H1 (cell line): ENCODE data around the gene GIMAP5. TPM values are rescaled to one million over a fixed set of nuclear protein-coding genes. Genes with fewer than 3 reads are reported as not detected.

ENCODE experiments used
- CTCF ChIA-PET: fragments of 300-600 bp; sonication (Branson Sonifier 250); formaldehyde crosslinking; loops from one replicate; lab custom pipeline; 2021; ENCODE audit not compliant: partially characterized antibody; lab: Charles Lee
- POLR2A ChIA-PET: fragments of 300-600 bp; sonication (Branson Sonifier 250); formaldehyde crosslinking; loops from one replicate; lab custom pipeline; 2021; ENCODE audit warnings: inconsistent platforms; ENCODE audit not compliant: partially characterized antibody; lab: Charles Lee
- DNase-seq, 2 experiments: peaks; one replicate each; pipeline versions ENCODE4 v3.0.0 to v3.0.0-alpha.2; 2010 to 2022; ENCODE audit warnings: low spot score in 2 of 2, low read depth in 1 of 2, mixed read lengths in 1 of 2
- FAIRE-seq: peaks from 2 replicates; lab custom pipeline; 2011; peaks lifted over from hg19 to GRCh38; lab: Jason Lieb, UNC
- H2AFZ ChIP-seq: 2 replicates; pipeline ENCODE4 v1.8.1; 2012; ENCODE audit warnings: low read length, inconsistent platforms
- H2AK5ac ChIP-seq: 2 replicates; pipeline ENCODE4 v1.6.1; 2013; ENCODE audit warnings: low read depth, low read length
- H2BK120ac ChIP-seq: replicated peaks from 2 replicates; pipeline ENCODE3; 2013; ENCODE audit warnings: low read depth, low read length, inconsistent platforms
- H2BK12ac ChIP-seq: 2 replicates; pipeline ENCODE4 v1.6.1; 2013; ENCODE audit warnings: low read depth, low read length
- H2BK15ac ChIP-seq: 2 replicates; pipeline ENCODE4 v1.6.1; 2013; ENCODE audit warnings: low read length
- H2BK20ac ChIP-seq: 2 replicates; pipeline ENCODE4 v1.6.1; 2013; ENCODE audit warnings: low read length
- H2BK5ac ChIP-seq: 2 replicates; pipeline ENCODE4 v1.6.1; 2013; ENCODE audit warnings: low read depth, low read length
- H3K14ac ChIP-seq: 2 replicates; pipeline ENCODE4 v1.6.1; 2013; ENCODE audit warnings: inconsistent platforms; ENCODE audit not compliant: insufficient read length
- H3K18ac ChIP-seq: 2 replicates; pipeline ENCODE4 v1.6.1; 2013; ENCODE audit warnings: low read length; ENCODE audit errors: extremely low read depth
- H3K23ac ChIP-seq: 2 replicates; pipeline ENCODE4 v1.6.1; 2013; ENCODE audit warnings: inconsistent platforms; ENCODE audit not compliant: insufficient read length
- H3K23me2 ChIP-seq: 2 replicates; pipeline ENCODE4 v1.6.1; 2013; ENCODE audit warnings: low read depth, low read length
- H3K27ac ChIP-seq: 2 replicates; pipeline ENCODE4 v1.6.1; 2011; ENCODE audit warnings: low read depth, low read length, inconsistent platforms
- H3K27me3 ChIP-seq, 4 experiments: replicated peaks in 1 of 4; 1 replicate in 1 of 4; 2 replicates in 3 of 4; pipeline versions ENCODE4 v1.6.1 to v1.8.1; 2011 to 2013; ENCODE audit warnings: low read length in 3 of 4, mild to moderate bottlenecking in 3 of 4, inconsistent platforms in 2 of 4, mixed read lengths in 2 of 4, moderate library complexity in 1 of 4; ENCODE audit not compliant: control insufficient read depth in 3 of 4, insufficient read depth in 3 of 4; ENCODE audit errors: extremely low read depth in 1 of 4
- H3K36me3 ChIP-seq, 4 experiments: 2 replicates each; pipeline versions ENCODE4 v1.6.1 to v1.8.1; 2011 to 2013; ENCODE audit warnings: mild to moderate bottlenecking in 4 of 4, low read length in 3 of 4, moderate library complexity in 2 of 4, control low read depth in 1 of 4, inconsistent platforms in 1 of 4; ENCODE audit not compliant: insufficient read depth in 4 of 4, control insufficient read depth in 2 of 4
- H3K4ac ChIP-seq: replicated peaks from 2 replicates; pipeline ENCODE3; 2013; ENCODE audit warnings: low read length, low read depth, mixed read lengths, inconsistent platforms; ENCODE audit not compliant: insufficient read length
- H3K4me1 ChIP-seq, 4 experiments: replicated peaks in 1 of 4; 1 replicate in 1 of 4; 2 replicates in 3 of 4; pipeline versions ENCODE4 v1.6.1 to v1.8.1; 2011 to 2013; ENCODE audit warnings: low read length in 3 of 4, inconsistent platforms in 2 of 4, mixed read lengths in 1 of 4; ENCODE audit not compliant: insufficient read depth in 4 of 4, control insufficient read depth in 3 of 4
- H3K4me2 ChIP-seq, 2 experiments: 2 replicates each; pipeline versions ENCODE4 v1.6.1 to v1.8.1; 2011 to 2013; ENCODE audit warnings: low read depth in 2 of 2, low read length in 2 of 2, control low read depth in 1 of 2, inconsistent platforms in 1 of 2, mild to moderate bottlenecking in 1 of 2; ENCODE audit not compliant: insufficient read depth in 1 of 2
- H3K4me3 ChIP-seq, 4 experiments: fragments of 200-600, 300-600 bp in 1 of 4; sonication (generic), shearing (Covaris generic), sonication (Bioruptor Twin) in 1 of 4; 2 replicates each; pipeline versions ENCODE4 v1.5.1 to v1.8.1; 2011 to 2016; ENCODE audit warnings: low read length in 4 of 4, low read depth in 3 of 4, control low read depth in 2 of 4, inconsistent platforms in 2 of 4, mild to moderate bottlenecking in 2 of 4, mixed read lengths in 1 of 4, moderate library complexity in 1 of 4; ENCODE audit not compliant: insufficient read depth in 2 of 4; ENCODE audit errors: extremely low read depth in 1 of 4
- H3K56ac ChIP-seq: replicated peaks from 2 replicates; pipeline ENCODE3; 2013; ENCODE audit warnings: low read depth, mild to moderate bottlenecking, mixed read lengths, low read length, inconsistent platforms; ENCODE audit not compliant: insufficient read length
- H3K79me1 ChIP-seq: 2 replicates; pipeline ENCODE4 v1.6.1; 2013; ENCODE audit warnings: low read depth, low read length, control low read depth
- H3K79me2 ChIP-seq, 2 experiments: 2 replicates each; pipeline versions ENCODE4 v1.6.1 to v1.8.1; 2012 to 2013; ENCODE audit warnings: low read length in 2 of 2, mild to moderate bottlenecking in 2 of 2, inconsistent platforms in 1 of 2; ENCODE audit not compliant: insufficient read depth in 2 of 2, control insufficient read depth in 1 of 2
- H3K9ac ChIP-seq, 4 experiments: replicated peaks in 1 of 4; 1 replicate in 1 of 4; 2 replicates in 3 of 4; pipeline versions ENCODE4 v1.6.1 to v1.8.1; 2011 to 2013; ENCODE audit warnings: low read depth in 3 of 4, low read length in 3 of 4, control low read depth in 2 of 4, mild to moderate bottlenecking in 2 of 4, moderate library complexity in 2 of 4, inconsistent platforms in 1 of 4; ENCODE audit errors: extremely low read depth in 1 of 4
- H3K9me3 ChIP-seq, 2 experiments: 2 replicates each; pipeline versions ENCODE4 v1.6.1 to v1.8.1; 2012 to 2013; ENCODE audit warnings: mild to moderate bottlenecking in 2 of 2, moderate library complexity in 2 of 2, control low read depth in 1 of 2, inconsistent platforms in 1 of 2, low read depth in 1 of 2, low read length in 1 of 2, mixed read lengths in 1 of 2; ENCODE audit not compliant: insufficient read depth in 2 of 2
- H4K20me1 ChIP-seq, 2 experiments: replicated peaks in 1 of 2; 2 replicates each; pipeline versions ENCODE3 to v1.8.1; 2011 to 2013; ENCODE audit warnings: inconsistent platforms in 2 of 2, low read length in 2 of 2, mild to moderate bottlenecking in 1 of 2; ENCODE audit not compliant: insufficient read depth in 2 of 2, control insufficient read depth in 1 of 2
- H4K5ac ChIP-seq: 2 replicates; pipeline ENCODE4 v1.6.1; 2013; ENCODE audit warnings: low read length, low read depth, mixed read lengths, inconsistent platforms; ENCODE audit not compliant: insufficient read length
- H4K8ac ChIP-seq: 2 replicates; pipeline ENCODE4 v1.8.0; 2013; ENCODE audit warnings: mild to moderate bottlenecking, moderate library complexity, low read length, inconsistent platforms; ENCODE audit not compliant: insufficient read depth; ENCODE audit errors: extremely low read depth
- H4K91ac ChIP-seq: replicated peaks from 2 replicates; pipeline ENCODE3; 2013; ENCODE audit warnings: low read length, mixed read lengths, inconsistent platforms; ENCODE audit not compliant: insufficient read length
- ASH2L ChIP-seq: fragments of 200-600, 300-600 bp; sonication (generic); IDR thresholded peaks from one replicate; pipeline ENCODE4 v1.7.1; 2017; ENCODE audit warnings: low read length
- CREB1 ChIP-seq: IDR thresholded peaks from 2 replicates; pipeline ENCODE4 v1.6.1; 2012; ENCODE audit warnings: inconsistent platforms
- EZH2 ChIP-seq: fragments of 200-600 bp; sonication (generic); IDR thresholded peaks from 2 replicates; pipeline ENCODE4 v1.7.1; 2012; ENCODE audit warnings: low read depth, mild to moderate bottlenecking, moderate library complexity, low read length, inconsistent platforms; ENCODE audit not compliant: severe bottlenecking
- NRF1 ChIP-seq: IDR thresholded peaks from 2 replicates; pipeline ENCODE4 v1.6.1; 2011; ENCODE audit warnings: mild to moderate bottlenecking, low read depth, low read length, improper control_type of control experiment
- SIN3A ChIP-seq, 2 experiments: IDR thresholded peaks in 1 of 2; conservative IDR thresholded peaks in 1 of 2; 2 replicates each; pipeline ENCODE4 v1.6.1; 2011 to 2012; ENCODE audit warnings: low read length in 2 of 2, improper control_type of control experiment in 1 of 2, low read depth in 1 of 2, mild to moderate bottlenecking in 1 of 2
- TBP ChIP-seq: IDR thresholded peaks from 2 replicates; pipeline ENCODE4 v1.6.1; 2011; ENCODE audit warnings: low read depth, low read length, improper control_type of control experiment
- WGBS, 2 experiments: shearing (Covaris generic) in 1 of 2; methylation state at CpG; one replicate each; pipeline versions ENCODE4 v1.1.6 to v1.1.7; 2013 to 2015; ENCODE audit warnings: low lambda C conversion rate in 2 of 2, mixed read lengths in 2 of 2, inconsistent platforms in 1 of 2, low coverage in 1 of 2, missing lambda C conversion rate in 1 of 2; ENCODE audit not compliant: insufficient replicate concordance in 2 of 2, insufficient coverage in 1 of 2, insufficient read length in 1 of 2; ENCODE audit errors: extremely low coverage in 1 of 2, missing lambda C conversion rate in 1 of 2; 5-methylcytosine and 5-hydroxymethylcytosine counted together
- polyA plus RNA-seq, 7 experiments: library from polyadenylated mRNA; depleted of rRNA in 3 of 7; stranded (reverse) in 5 of 7; unstranded in 2 of 7; fragments of >200 nt in 5 of 7; fragments of 200-250 nt in 2 of 7; gene quantifications; 1 replicate in 5 of 7; 2 replicates in 1 of 7; 4 replicates in 1 of 7; pipeline versions ENCODE4 v1.2.1 to v1.2.3, GENCODE V29; 2011 to 2013; ENCODE audit warnings: missing spikeins in 2 of 7, mixed read lengths in 2 of 7
- total RNA-seq: library from RNA; stranded (reverse); fragmentation: NEBNext Ultra II Directional; extraction: Animal tissue kit (Norgen Biotek cat#: 25700); gene quantifications from 2 replicates; pipeline ENCODE4 v1.2.1, GENCODE V29; 2021

Gene GIMAP5
- total and polyA plus RNA-seq, 2 of the 8 experiments (the other 6 are each of a cell fraction or from before 2014, with no cell fraction given): not detected

DNA sequence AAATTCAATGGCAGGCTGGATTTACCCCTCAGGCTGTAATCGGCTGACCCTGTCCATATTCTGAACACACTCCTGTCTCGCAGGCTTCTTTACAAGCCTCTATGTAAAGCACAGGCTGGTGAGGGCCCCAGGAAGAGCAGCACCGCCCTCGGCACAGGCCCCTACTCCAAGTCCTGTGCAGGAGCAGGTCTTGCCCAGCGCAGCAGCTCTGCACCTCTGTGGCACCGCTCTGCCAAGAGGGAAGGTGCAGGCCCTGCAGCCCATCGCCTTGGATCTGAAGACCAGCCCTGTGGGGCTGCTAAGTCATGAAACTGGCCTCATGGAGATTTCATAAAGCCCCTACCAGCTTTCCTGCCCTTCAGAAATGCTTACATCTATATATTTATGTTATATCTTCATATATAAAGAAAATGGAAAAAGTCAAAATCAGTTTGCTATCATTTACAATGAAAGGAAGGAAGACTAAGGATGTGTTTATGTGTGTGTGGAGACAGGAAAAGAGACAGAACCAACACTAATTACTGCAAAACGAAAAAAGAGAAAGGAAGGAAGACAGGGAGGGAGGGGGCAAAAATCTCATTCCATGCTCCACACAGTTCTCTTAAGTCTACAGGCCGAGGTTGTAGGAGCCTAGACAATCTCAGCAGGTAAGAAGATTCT, 53.3 kb downstream of the GIMAP5 start:
- FAIRE-seq: no peak
- no peak overlapping the region for H3K4me2 ChIP-seq
- no peak for TF ChIP-seq SIN3A (conservative IDR thresholded peaks at IDR 0.05 in 1 of 2, IDR thresholded peaks at IDR 0.05 in 1 of 2; ENCODE audit: low read depth in 1 of 2, low read length in 2 of 2)
- TF ChIP-seq EZH2: no peak
- 0 out of 2 replicates have a peak, but pooled peaks have one; percentile 3 for TF ChIP-seq NRF1
- no peak for TF ChIP-seq TBP
- TF ChIP-seq ASH2L: no peak
- no peak for TF ChIP-seq CREB1
- TF ChIP-seq, all 59 proteins: peak for 1
- no peak overlapping the region for H2AFZ ChIP-seq
- no peaks in the 10 kb centered on the region; a peak in 1 of 7 replicates for H3K27me3 ChIP-seq
- no peak overlapping the region for H3K4me3 ChIP-seq
- no peak overlapping the region for H3K9ac ChIP-seq
- no peak overlapping the region for H4K8ac ChIP-seq
- H3K27ac ChIP-seq: no peak overlapping the region
- H3K23ac ChIP-seq: no peak overlapping the region
- no peaks in the 10 kb centered on the region for H3K9me3 ChIP-seq
- no peak overlapping the region for H4K5ac ChIP-seq
- H2BK20ac ChIP-seq: no peak overlapping the region
- H3K18ac ChIP-seq: no peak overlapping the region
- CTCF ChIA-PET: interaction anchor here (0.8 to 2.0 kb wide), 3 partner anchors 9 to 13 kb away, joined by 3 to 6 read pairs (median 3); no protein-coding TSS in a partner anchor
- 84% methylated on average over 9 of the region's 9 CpGs; no CpG with 5 or more reads in 1 of the 2 experiments for WGBS, 2 experiments
- DNase-seq: no peak
- H3K23me2 ChIP-seq: no peaks in the 10 kb centered on the region; the same call in 1 of the 2 replicates
- H2BK12ac ChIP-seq: no peak overlapping the region
- H2BK5ac ChIP-seq: no peak overlapping the region
- no peak overlapping the region for H2AK5ac ChIP-seq
- no peak overlapping the region for H3K56ac ChIP-seq
- H3K4ac ChIP-seq: no peak overlapping the region
- H3K79me2 ChIP-seq: no peaks in the 10 kb centered on the region
- H2BK120ac ChIP-seq: no peak overlapping the region
- no peaks in the 10 kb centered on the region for H3K36me3 ChIP-seq
- no peaks in the 10 kb centered on the region for H4K20me1 ChIP-seq
- H3K79me1 ChIP-seq: no peaks in the 10 kb centered on the region
- no peak overlapping the region for H4K91ac ChIP-seq
- no peaks in the 10 kb centered on the region; a peak in 1 of 7 replicates for H3K4me1 ChIP-seq
- H2BK15ac ChIP-seq: no peak overlapping the region
- H3K14ac ChIP-seq: no peak overlapping the region
- POLR2A ChIA-PET: no interaction called here
